K562 (cell line): ENCODE data around the gene ZNF234. TPM values are rescaled to one million over a fixed set of nuclear protein-coding genes. Genes with fewer than 3 reads are reported as not detected.

Experiments
- CBX5 ChIP-seq: IDR thresholded peaks from 2 replicates; pipeline ENCODE4 v1.6.1; 2014; ENCODE audit warnings: low read depth, borderline replicate concordance
- CHD1 ChIP-seq: fragments of 200-600 bp; sonication (generic); IDR thresholded peaks from one replicate; pipeline ENCODE4 v1.6.1; 2012; ENCODE audit warnings: mild to moderate bottlenecking, moderate library complexity, low read length, inconsistent platforms
- CHD4 ChIP-seq: fragments of 200-600 bp; sonication (generic); IDR thresholded peaks from 3 replicates; pipeline ENCODE4 v1.6.1; 2012; ENCODE audit warnings: low read depth, mild to moderate bottlenecking, mixed read lengths, low read length, inconsistent platforms; ENCODE audit not compliant: insufficient read depth, insufficient replicate concordance, poor library complexity, severe bottlenecking
- HDAC3 ChIP-seq: fragments of 450-650 bp; IDR thresholded peaks from 2 replicates; pipeline ENCODE4 v1.6.1; 2018; ENCODE audit warnings: borderline replicate concordance, mild to moderate bottlenecking, moderate library complexity; ENCODE audit not compliant: partially characterized antibody
- HDAC6 ChIP-seq: IDR thresholded peaks from 2 replicates; pipeline ENCODE4 v1.6.1; 2012; ENCODE audit warnings: low read depth, mild to moderate bottlenecking, control low read depth, inconsistent platforms, low read length, moderate library complexity
- HIVEP1 ChIP-seq: fragments of 250-450 bp; sonication (Bioruptor Pico); IDR thresholded peaks from 2 replicates; pipeline ENCODE4 v1.4.0; 2020; ENCODE audit warnings: mild to moderate bottlenecking
- NCOR1 ChIP-seq: fragments of 450-650 bp; IDR thresholded peaks from 2 replicates; pipeline ENCODE4 v1.6.1; 2016; ENCODE audit warnings: mild to moderate bottlenecking, moderate library complexity
- NFIC ChIP-seq: fragments of 450-650 bp; IDR thresholded peaks from 2 replicates; pipeline ENCODE4 v1.6.1; 2017; ENCODE audit warnings: mild to moderate bottlenecking, inconsistent platforms
- TBP ChIP-seq: optimal IDR thresholded peaks from 2 replicates; pipeline ENCODE3; 2011; ENCODE audit warnings: low read depth, low read length, improper control_type of control experiment
- TEAD1 ChIP-seq, 2 experiments: fragments of 450-650 bp in 1 of 2; sonication (generic) in 1 of 2; formaldehyde crosslinking; IDR thresholded peaks; 2 replicates each; pipeline versions ENCODE4 v1.4.0 to v1.8.0; 2020 to 2022; ENCODE audit warnings: mild to moderate bottlenecking in 2 of 2, missing genetic modification reagents in 1 of 2
- TGIF2 ChIP-seq: sonication (generic); formaldehyde crosslinking; IDR thresholded peaks from 2 replicates; pipeline ENCODE4 v1.8.1; 2022; ENCODE audit warnings: mild to moderate bottlenecking, missing genetic modification reagents, moderate library complexity
- ZC3H4 ChIP-seq: sonication (generic); formaldehyde crosslinking; IDR thresholded peaks from 2 replicates; pipeline ENCODE4 v1.9.0; 2021; ENCODE audit warnings: missing genetic modification reagents, borderline replicate concordance
- ZKSCAN8 ChIP-seq: fragments of 200-800 bp; sonication (Bioruptor generic); IDR thresholded peaks from 2 replicates; pipeline ENCODE4 v1.6.1; 2016; ENCODE audit warnings: missing genetic modification characterization, missing compliant biosample characterization
- polyA plus RNA-seq, 8 experiments: library from polyadenylated mRNA; depleted of rRNA in 4 of 8; stranded (reverse) in 5 of 8; unstranded in 3 of 8; fragments of >200 nt; fragmentation: Nextera tagmentation in 2 of 8; fragmentation: Illumina TruSeq in 1 of 8; extraction: Ambion mirVana in 2 of 8; extraction: Trizol in 1 of 8; gene quantifications; 2 replicates each; pipeline versions ENCODE4 v1.2.1 to v1.2.3, GENCODE V29; 2011 to 2014; ENCODE audit warnings: inconsistent platforms in 1 of 8, missing spikeins in 1 of 8
- total RNA-seq, 7 experiments: library from RNA; depleted of rRNA in 6 of 7; stranded (reverse); fragments of >200 nt in 6 of 7; fragmentation: Illumina TruSeq in 2 of 7; extraction: Trizol in 2 of 7; gene quantifications; 2 replicates each; pipeline versions ENCODE4 v1.2.1 to v1.2.3, GENCODE V29; 2011 to 2021; ENCODE audit warnings: low replicate concordance in 1 of 7
- TF ChIP-seq, protein P1 (sequence below): fragments of 250-450 bp; sonication (Bioruptor Pico); IDR thresholded peaks from 2 replicates; pipeline ENCODE4 v1.4.0; 2020
- TF ChIP-seq, protein P2 (sequence below), 3 experiments: fragments of 200-800 bp in 1 of 3; fragments of 250-450 bp in 1 of 3; fragments of 450-650 bp in 1 of 3; sonication (Bioruptor Pico) in 1 of 3; sonication (Bioruptor generic) in 1 of 3; formaldehyde crosslinking in 1 of 3; IDR thresholded peaks; 2 replicates each; pipeline versions ENCODE4 v1.6.1 to v1.8.0; 2016 to 2022; ENCODE audit warnings: mild to moderate bottlenecking in 2 of 3, missing genetic modification characterization in 2 of 3, missing compliant biosample characterization in 1 of 3, moderate library complexity in 1 of 3
- TF ChIP-seq, protein P3 (sequence below): sonication (generic); formaldehyde crosslinking; IDR thresholded peaks from 2 replicates; pipeline ENCODE4 v1.8.0; 2023; ENCODE audit warnings: missing genetic modification reagents, mild to moderate bottlenecking, borderline replicate concordance

ZNF234 gene
- total and polyA plus RNA-seq, 9 of the 15 experiments (the other 6 are each of a cell fraction or from before 2014, with no cell fraction given) = 0.82 to 2.9 (median 1.5) TPM

DNA sequence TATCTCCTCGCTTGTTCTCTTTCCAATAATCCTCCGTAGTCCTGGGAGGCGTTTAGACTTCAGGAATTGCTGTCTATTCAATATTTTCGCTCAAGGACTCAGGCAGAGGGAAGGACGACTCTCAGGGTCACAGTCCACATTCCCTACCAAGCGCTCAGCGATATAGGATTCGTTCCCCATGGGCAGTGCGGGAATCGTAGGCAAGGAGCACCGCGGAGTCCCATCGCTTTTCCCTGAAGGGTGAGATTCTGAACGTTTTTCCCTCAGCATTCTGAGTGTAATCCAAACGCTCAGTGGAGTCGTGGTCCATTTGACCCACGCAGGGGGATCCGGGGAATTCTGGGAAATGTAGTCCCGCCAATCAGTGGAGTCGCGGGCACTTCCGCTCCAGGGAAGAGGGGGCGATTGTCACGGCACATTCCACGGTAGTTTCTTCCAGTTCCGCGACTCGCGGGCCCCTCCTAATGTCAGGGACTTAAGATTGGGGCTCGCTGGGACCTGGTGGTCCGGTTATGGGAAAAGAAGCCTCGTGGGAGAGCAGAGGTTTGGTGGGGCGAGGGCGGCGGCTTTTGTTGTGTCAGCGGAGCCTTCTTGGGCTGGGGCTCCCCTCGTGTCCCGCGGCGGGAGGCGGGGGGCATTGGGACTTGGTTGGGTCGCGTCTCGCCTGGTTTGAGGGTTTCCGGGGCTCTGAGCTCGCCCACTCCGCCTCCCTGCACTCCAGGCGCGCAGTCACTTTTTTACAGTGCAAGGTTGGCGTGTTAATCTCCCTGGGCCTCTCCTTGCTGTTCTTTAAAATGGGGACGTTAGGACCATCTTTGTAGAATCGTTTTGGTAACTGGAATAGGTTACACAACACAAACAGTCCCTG is at the start of gene ZNF234 (continued):
- TF ChIP-seq, protein P1, sequence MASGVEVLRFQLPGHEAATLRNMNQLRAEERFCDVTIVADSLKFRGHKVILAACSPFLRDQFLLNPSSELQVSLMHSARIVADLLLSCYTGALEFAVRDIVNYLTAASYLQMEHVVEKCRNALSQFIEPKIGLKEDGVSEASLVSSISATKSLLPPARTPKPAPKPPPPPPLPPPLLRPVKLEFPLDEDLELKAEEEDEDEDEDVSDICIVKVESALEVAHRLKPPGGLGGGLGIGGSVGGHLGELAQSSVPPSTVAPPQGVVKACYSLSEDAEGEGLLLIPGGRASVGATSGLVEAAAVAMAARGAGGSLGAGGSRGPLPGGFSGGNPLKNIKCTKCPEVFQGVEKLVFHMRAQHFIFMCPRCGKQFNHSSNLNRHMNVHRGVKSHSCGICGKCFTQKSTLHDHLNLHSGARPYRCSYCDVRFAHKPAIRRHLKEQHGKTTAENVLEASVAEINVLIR = no peak
- TF ChIP-seq NCOR1 (no peak), CHD4 (peak; percentile 78), HDAC3 (no peak), CBX5 (no peak), HIVEP1 (CRISPR knock-in tag) (no peak), HDAC6 (no peak), TBP (no peak), NFIC (no peak), TGIF2 (CRISPR knock-in tag) (no peak), ZC3H4 (no peak), CHD1 (no peak), TEAD1 (CRISPR knock-in tag; IDR thresholded peaks at IDR 0.05) (0 out of 4 replicates have a peak, but pooled peaks of 1 of the 2 experiments have one; percentile 25), ZKSCAN8 (no peak)
- TF ChIP-seq, protein P2, sequence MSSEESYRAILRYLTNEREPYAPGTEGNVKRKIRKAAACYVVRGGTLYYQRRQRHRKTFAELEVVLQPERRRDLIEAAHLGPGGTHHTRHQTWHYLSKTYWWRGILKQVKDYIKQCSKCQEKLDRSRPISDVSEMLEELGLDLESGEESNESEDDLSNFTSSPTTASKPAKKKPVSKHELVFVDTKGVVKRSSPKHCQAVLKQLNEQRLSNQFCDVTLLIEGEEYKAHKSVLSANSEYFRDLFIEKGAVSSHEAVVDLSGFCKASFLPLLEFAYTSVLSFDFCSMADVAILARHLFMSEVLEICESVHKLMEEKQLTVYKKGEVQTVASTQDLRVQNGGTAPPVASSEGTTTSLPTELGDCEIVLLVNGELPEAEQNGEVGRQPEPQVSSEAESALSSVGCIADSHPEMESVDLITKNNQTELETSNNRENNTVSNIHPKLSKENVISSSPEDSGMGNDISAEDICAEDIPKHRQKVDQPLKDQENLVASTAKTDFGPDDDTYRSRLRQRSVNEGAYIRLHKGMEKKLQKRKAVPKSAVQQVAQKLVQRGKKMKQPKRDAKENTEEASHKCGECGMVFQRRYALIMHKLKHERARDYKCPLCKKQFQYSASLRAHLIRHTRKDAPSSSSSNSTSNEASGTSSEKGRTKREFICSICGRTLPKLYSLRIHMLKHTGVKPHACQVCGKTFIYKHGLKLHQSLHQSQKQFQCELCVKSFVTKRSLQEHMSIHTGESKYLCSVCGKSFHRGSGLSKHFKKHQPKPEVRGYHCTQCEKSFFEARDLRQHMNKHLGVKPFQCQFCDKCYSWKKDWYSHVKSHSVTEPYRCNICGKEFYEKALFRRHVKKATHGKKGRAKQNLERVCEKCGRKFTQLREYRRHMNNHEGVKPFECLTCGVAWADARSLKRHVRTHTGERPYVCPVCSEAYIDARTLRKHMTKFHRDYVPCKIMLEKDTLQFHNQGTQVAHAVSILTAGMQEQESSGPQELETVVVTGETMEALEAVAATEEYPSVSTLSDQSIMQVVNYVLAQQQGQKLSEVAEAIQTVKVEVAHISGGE (CRISPR knock-in tag; IDR thresholded peaks at IDR 0.05) = peak in 1 of 3 experiments; percentile 48; a peak in 1 of 6 replicates
- TF ChIP-seq, protein P3, sequence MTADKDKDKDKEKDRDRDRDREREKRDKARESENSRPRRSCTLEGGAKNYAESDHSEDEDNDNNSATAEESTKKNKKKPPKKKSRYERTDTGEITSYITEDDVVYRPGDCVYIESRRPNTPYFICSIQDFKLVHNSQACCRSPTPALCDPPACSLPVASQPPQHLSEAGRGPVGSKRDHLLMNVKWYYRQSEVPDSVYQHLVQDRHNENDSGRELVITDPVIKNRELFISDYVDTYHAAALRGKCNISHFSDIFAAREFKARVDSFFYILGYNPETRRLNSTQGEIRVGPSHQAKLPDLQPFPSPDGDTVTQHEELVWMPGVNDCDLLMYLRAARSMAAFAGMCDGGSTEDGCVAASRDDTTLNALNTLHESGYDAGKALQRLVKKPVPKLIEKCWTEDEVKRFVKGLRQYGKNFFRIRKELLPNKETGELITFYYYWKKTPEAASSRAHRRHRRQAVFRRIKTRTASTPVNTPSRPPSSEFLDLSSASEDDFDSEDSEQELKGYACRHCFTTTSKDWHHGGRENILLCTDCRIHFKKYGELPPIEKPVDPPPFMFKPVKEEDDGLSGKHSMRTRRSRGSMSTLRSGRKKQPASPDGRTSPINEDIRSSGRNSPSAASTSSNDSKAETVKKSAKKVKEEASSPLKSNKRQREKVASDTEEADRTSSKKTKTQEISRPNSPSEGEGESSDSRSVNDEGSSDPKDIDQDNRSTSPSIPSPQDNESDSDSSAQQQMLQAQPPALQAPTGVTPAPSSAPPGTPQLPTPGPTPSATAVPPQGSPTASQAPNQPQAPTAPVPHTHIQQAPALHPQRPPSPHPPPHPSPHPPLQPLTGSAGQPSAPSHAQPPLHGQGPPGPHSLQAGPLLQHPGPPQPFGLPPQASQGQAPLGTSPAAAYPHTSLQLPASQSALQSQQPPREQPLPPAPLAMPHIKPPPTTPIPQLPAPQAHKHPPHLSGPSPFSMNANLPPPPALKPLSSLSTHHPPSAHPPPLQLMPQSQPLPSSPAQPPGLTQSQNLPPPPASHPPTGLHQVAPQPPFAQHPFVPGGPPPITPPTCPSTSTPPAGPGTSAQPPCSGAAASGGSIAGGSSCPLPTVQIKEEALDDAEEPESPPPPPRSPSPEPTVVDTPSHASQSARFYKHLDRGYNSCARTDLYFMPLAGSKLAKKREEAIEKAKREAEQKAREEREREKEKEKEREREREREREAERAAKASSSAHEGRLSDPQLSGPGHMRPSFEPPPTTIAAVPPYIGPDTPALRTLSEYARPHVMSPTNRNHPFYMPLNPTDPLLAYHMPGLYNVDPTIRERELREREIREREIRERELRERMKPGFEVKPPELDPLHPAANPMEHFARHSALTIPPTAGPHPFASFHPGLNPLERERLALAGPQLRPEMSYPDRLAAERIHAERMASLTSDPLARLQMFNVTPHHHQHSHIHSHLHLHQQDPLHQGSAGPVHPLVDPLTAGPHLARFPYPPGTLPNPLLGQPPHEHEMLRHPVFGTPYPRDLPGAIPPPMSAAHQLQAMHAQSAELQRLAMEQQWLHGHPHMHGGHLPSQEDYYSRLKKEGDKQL (CRISPR knock-in tag) = no peak
